ENCODE measurements around the gene YIPF3. TPM values are rescaled to one million over a fixed set of nuclear protein-coding genes. Genes with fewer than 3 reads are reported as not detected.
"Not testable (repeated sequence)": the region's sequence is repeated elsewhere in the genome, so short reads cannot be mapped to it uniquely, and the experiment has no call there.

Gene YIPF3
- total RNA-seq, 2 experiments from 2014 or later: 71.5 to 77.4 TPM

GRCh38 chr6:43508481-43509141, 8.1 kb downstream of the YIPF3 start:
- H3K4me3 Mint-ChIP-seq: peak overlapping the region; percentile 79
- H3K27ac Mint-ChIP-seq: no peak overlapping the region
- POLR2A ChIA-PET: interaction anchor here (1.8 to 3.8 kb wide), 2 partner anchors 8 to 14 kb away, joined by 5 to 31 read pairs; partner anchors contain the start of genes POLR1C and YIPF3
- peaks cover 20% of the 10 kb centered on the region for H3K4me1 Mint-ChIP-seq
- H3K9me3 Mint-ChIP-seq: no peaks in the 10 kb centered on the region
- no peak for DNase-seq
- peaks cover 17% of the 10 kb centered on the region for H3K27me3 Mint-ChIP-seq
- CTCF ChIA-PET: interaction anchor here (3.0 to 4.1 kb wide), 4 partner anchors 10 to 279 kb away, joined by 19 to 62 read pairs (median 32); partner anchors contain the start of genes DLK2, DNPH1, POLR1C and YIPF3
- H3K36me3 Mint-ChIP-seq (ENCODE audit: low read depth): peaks cover 30% of the 10 kb centered on the region

GRCh38 chr6:43506667-43507471, 9.9 kb downstream of the YIPF3 start:
- H3K36me3 Mint-ChIP-seq (ENCODE audit: low read depth): peaks cover 19% of the 10 kb centered on the region
- peaks cover 17% of the 10 kb centered on the region for H3K27me3 Mint-ChIP-seq
- peak; percentile 83 for DNase-seq
- CTCF ChIA-PET: interaction anchor here (0.5 to 4.1 kb wide), 30 partner anchors 11 to 332 kb away, joined by 3 to 62 read pairs (median 4); partner anchors contain the start of genes ABCC10, CRIP3, DLK2 and DNPH1
- POLR2A ChIA-PET: interaction anchor here (0.8 to 3.8 kb wide), 8 partner anchors 10 to 278 kb away, joined by 3 to 31 read pairs (median 4); partner anchors contain the start of genes DLK2, POLR1C, TJAP1 and YIPF3
- no peak overlapping the region for H3K4me3 Mint-ChIP-seq
- H3K4me1 Mint-ChIP-seq: peaks cover 16% of the 10 kb centered on the region
- no peak overlapping the region for H3K27ac Mint-ChIP-seq
- no peaks in the 10 kb centered on the region for H3K9me3 Mint-ChIP-seq

- H3K4me1 Mint-ChIP-seq: peaks cover 16% of the 10 kb centered on the region
- no peaks in the 10 kb centered on the region for H3K9me3 Mint-ChIP-seq
- ChIA-PET POLR2A (interaction anchor here (0.8 to 3.8 kb wide), 5 partner anchors 11 to 242 kb away, joined by 3 to 31 read pairs (median 5); partner anchors contain the start of genes DLK2, POLR1C, TJAP1 and YIPF3), CTCF (interaction anchor here (0.5 to 4.1 kb wide), 26 partner anchors 10 to 797 kb away, joined by 3 to 62 read pairs (median 4); partner anchors contain the start of genes ABCC10, CRIP3, DLK2 and DNPH1)
- H3K27ac Mint-ChIP-seq: no peak overlapping the region
- peaks cover 22% of the 10 kb centered on the region for H3K36me3 Mint-ChIP-seq (ENCODE audit: low read depth)
- H3K27me3 Mint-ChIP-seq: peaks cover 17% of the 10 kb centered on the region
- DNase-seq: no peak
- H3K4me3 Mint-ChIP-seq: no peak overlapping the region
These were observed 10.6 kb downstream of the YIPF3 start for GRCh38 chr6:43506171-43506570.

GRCh38 chr6:43505718-43506117, 11.0 kb downstream of the YIPF3 start:
- no peaks in the 10 kb centered on the region for H3K9me3 Mint-ChIP-seq
- no peak overlapping the region for H3K4me3 Mint-ChIP-seq
- peaks cover 16% of the 10 kb centered on the region for H3K4me1 Mint-ChIP-seq
- peaks cover 17% of the 10 kb centered on the region for H3K27me3 Mint-ChIP-seq
- H3K27ac Mint-ChIP-seq: no peak overlapping the region
- ChIA-PET POLR2A (interaction anchor here (0.8 to 3.8 kb wide), 5 partner anchors 11 to 77 kb away, joined by 3 to 31 read pairs (median 5); partner anchors contain the start of genes DLK2, POLR1C, TJAP1 and YIPF3), CTCF (interaction anchor here (0.6 to 4.1 kb wide), 20 partner anchors 10 to 797 kb away, joined by 3 to 62 read pairs (median 7); partner anchors contain the start of genes ABCC10, CRIP3, DLK2 and DNPH1)
- peaks cover 23% of the 10 kb centered on the region for H3K36me3 Mint-ChIP-seq (ENCODE audit: low read depth)
- DNase-seq: no peak

- no peak overlapping the region for H3K4me3 Mint-ChIP-seq
- peaks cover 23% of the 10 kb centered on the region for H3K36me3 Mint-ChIP-seq (ENCODE audit: low read depth)
- no peak overlapping the region for H3K27ac Mint-ChIP-seq
- POLR2A ChIA-PET: interaction anchor here (1.2 to 3.8 kb wide), 3 partner anchors 10 to 27 kb away, joined by 3 to 31 read pairs (median 5); partner anchors contain the start of genes POLR1C, TJAP1 and YIPF3
- H3K27me3 Mint-ChIP-seq: peaks cover 17% of the 10 kb centered on the region
- H3K4me1 Mint-ChIP-seq: peaks cover 16% of the 10 kb centered on the region
- CTCF ChIA-PET: interaction anchor here (0.6 to 4.1 kb wide), 18 partner anchors 9 to 796 kb away, joined by 3 to 62 read pairs (median 6); partner anchors contain the start of genes ABCC10, CRIP3, DLK2 and DNPH1
- H3K9me3 Mint-ChIP-seq: no peaks in the 10 kb centered on the region
- DNase-seq: no peak
These were observed 11.8 kb downstream of the YIPF3 start for GRCh38 chr6:43504756-43505593.

GRCh38 chr6:43503443-43503842, 13.3 kb downstream of the YIPF3 start:
- ChIA-PET POLR2A (interaction anchor here (0.9 kb wide), 1 partner anchor 27 kb away, joined by 3 read pairs; no protein-coding TSS in a partner anchor), CTCF (interaction anchor here (1.2 to 1.6 kb wide), 2 partner anchors 8 to 49 kb away, joined by 4 to 6 read pairs; no protein-coding TSS in a partner anchor)
- Mint-ChIP-seq H3K27ac (no peak overlapping the region), H3K4me1 (peaks cover 10% of the 10 kb centered on the region), H3K4me3 (no peak overlapping the region), H3K9me3 (no peaks in the 10 kb centered on the region), H3K27me3 (peaks cover 8% of the 10 kb centered on the region), H3K36me3 (ENCODE audit: low read depth) (peaks cover 24% of the 10 kb centered on the region)
- no peak for DNase-seq

- Mint-ChIP-seq H3K4me1 (peaks cover 8% of the 10 kb centered on the region), H3K9me3 (no peaks in the 10 kb centered on the region), H3K27me3 (peaks cover 1% of the 10 kb centered on the region), H3K36me3 (ENCODE audit: low read depth) (peaks cover 24% of the 10 kb centered on the region), H3K27ac (no peak overlapping the region), H3K4me3 (no peak overlapping the region)
- CTCF ChIA-PET: interaction anchor here (0.6 to 1.2 kb wide), 3 partner anchors 25 to 243 kb away, joined by 4 read pairs; partner anchors contain the start of gene TJAP1
- POLR2A ChIA-PET: no interaction called here
- no peak for DNase-seq
These were observed 14.1 kb downstream of the YIPF3 start for GRCh38 chr6:43502666-43503065.

GRCh38 chr6:43500921-43501320, 15.8 kb downstream of the YIPF3 start:
- Mint-ChIP-seq H3K36me3 (ENCODE audit: low read depth) (peaks cover 21% of the 10 kb centered on the region), H3K27ac (no peak overlapping the region), H3K27me3 (no peaks in the 10 kb centered on the region), H3K4me1 (no peaks in the 10 kb centered on the region), H3K9me3 (no peaks in the 10 kb centered on the region), H3K4me3 (no peak overlapping the region)
- POLR2A ChIA-PET: no interaction called here
- CTCF ChIA-PET: interaction anchor here (0.9 to 1.4 kb wide), 2 partner anchors 17 to 208 kb away, joined by 4 to 7 read pairs; no protein-coding TSS in a partner anchor
- DNase-seq: no peak

- Mint-ChIP-seq H3K27me3 (no peaks in the 10 kb centered on the region), H3K4me3 (no peak overlapping the region), H3K9me3 (no peaks in the 10 kb centered on the region), H3K36me3 (ENCODE audit: low read depth) (peaks cover 19% of the 10 kb centered on the region), H3K4me1 (peaks cover 15% of the 10 kb centered on the region), H3K27ac (no peak overlapping the region)
- ChIA-PET CTCF (interaction anchor here (0.6 kb wide), 1 partner anchor 495 kb away, joined by 3 read pairs; no protein-coding TSS in a partner anchor), POLR2A (no interaction called here)
- DNase-seq: no peak
These were observed 17.5 kb downstream of the YIPF3 start for GRCh38 chr6:43499028-43499815.

GRCh38 chr6:43498291-43498690, 18.4 kb downstream of the YIPF3 start:
- not testable (repeated sequence) for H3K27ac Mint-ChIP-seq
- peaks cover 18% of the 10 kb centered on the region for H3K36me3 Mint-ChIP-seq (ENCODE audit: low read depth)
- POLR2A ChIA-PET: interaction anchor here (0.6 kb wide), 1 partner anchor 847 kb away, joined by 3 read pairs; no protein-coding TSS in a partner anchor

GRCh38 chr6:43497689-43498088, 19.0 kb downstream of the YIPF3 start:
- no peaks in the 10 kb centered on the region for H3K9me3 Mint-ChIP-seq
- H3K27me3 Mint-ChIP-seq: no peaks in the 10 kb centered on the region
- no peak overlapping the region for H3K27ac Mint-ChIP-seq
- H3K36me3 Mint-ChIP-seq (ENCODE audit: low read depth): peaks cover 15% of the 10 kb centered on the region
- CTCF ChIA-PET: interaction anchor here (5.5 kb wide), 1 partner anchor 9 kb away, joined by 35 read pairs; no protein-coding TSS in a partner anchor
- no peak overlapping the region for H3K4me3 Mint-ChIP-seq
- H3K4me1 Mint-ChIP-seq: peaks cover 23% of the 10 kb centered on the region
- POLR2A ChIA-PET: interaction anchor here (0.6 to 0.9 kb wide), 2 partner anchors 114 to 847 kb away, joined by 3 read pairs; no protein-coding TSS in a partner anchor
- DNase-seq: no peak

More at GRCh38 chr6:43498291-43498690, 18.4 kb downstream of the YIPF3 start:
- peaks cover 20% of the 10 kb centered on the region for H3K4me1 Mint-ChIP-seq
- not testable (repeated sequence) for H3K4me3 Mint-ChIP-seq, DNase-seq, H3K9me3 Mint-ChIP-seq, H3K27me3 Mint-ChIP-seq
- CTCF ChIA-PET: interaction anchor here (0.6 to 5.5 kb wide), 2 partner anchors 8 to 17 kb away, joined by 3 to 35 read pairs; no protein-coding TSS in a partner anchor

Measured in activated CD4-positive, alpha-beta memory T cell treated with anti-CD3 and anti-CD28 coated beads, Interleukin-2, amount 10 ng/mL, durations not matched to agents 7 days and 5 days (primary cell).